NCI-H1092 treated with DMSO at 0.1 percent for 48 hours (cell line): ENCODE results near the gene MISP3.
A peak's percentile ranks its signal among the peaks of the same experiment; 100 is the strongest.

Experiments
- DNase-seq: peaks from one replicate; lab custom pipeline; 2025; lab: John Stamatoyannopoulos, UW

Gene MISP3

DNA sequence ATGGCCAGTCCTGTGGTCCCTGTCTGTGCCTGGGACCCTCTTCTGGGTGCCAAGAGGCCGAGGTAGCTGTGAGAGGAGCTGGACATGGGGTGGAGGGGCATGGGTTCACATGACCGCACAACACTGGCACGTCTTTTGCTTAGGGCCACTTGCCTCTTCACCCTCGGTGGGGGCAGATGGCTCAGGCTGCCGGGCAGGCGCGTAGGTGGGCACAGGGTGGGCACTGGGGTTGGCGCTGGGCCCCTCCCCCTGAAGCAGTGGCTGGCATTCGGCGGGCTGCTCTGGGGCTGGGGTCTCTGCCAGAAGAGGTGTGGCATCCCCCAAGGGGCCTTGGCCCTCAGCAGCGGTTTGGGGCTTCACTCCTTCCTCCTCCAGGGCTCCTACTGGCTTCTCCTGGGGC lies 19.1 kb upstream of the MISP3 start:
- DNase-seq: no peak

DNA sequence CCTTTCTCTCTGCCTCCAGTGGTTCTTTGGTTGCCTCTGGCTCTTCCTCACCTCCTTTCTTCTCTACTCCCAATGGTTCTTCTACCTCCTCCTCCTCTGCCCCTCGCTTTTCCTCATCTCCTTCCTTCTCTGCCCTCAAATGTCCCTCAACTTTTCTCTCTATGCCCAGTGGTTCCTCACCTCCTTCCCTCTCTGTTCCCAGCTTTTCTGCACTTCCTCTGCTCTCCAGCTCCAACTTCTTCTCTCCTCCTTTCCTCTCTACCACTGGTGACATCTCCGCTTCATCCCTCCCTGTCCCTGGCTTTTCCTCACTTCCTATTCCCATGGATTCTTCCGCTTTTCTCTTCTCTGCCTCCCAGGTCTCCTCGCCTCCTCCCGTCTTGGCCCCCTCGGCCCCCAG lies 18.5 kb upstream of the MISP3 start:
- DNase-seq: no peak

- no peak for DNase-seq
Observed at GRCh38 chr19:14054721-14055120, 17.9 kb upstream of the MISP3 start.

DNA sequence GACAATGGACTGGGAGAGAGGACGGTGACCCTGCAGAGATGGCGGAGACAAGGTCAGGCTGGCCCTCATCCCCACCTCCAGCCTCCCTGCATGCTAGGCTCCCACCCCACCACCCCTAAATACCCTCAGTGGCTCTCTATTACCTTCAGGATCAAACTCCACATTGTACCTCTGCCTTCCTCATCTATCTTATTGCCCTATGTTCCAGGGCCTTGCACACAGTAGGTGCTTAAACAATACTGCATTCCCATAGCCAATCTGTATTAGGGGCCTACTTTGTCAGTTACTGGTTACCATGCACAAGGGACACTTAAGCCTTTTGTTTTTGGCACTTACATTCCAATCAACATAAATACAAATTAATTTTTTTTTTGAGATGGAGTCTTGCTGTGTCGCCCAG lies 17.2 kb upstream of the MISP3 start:
- DNase-seq: no peak

- DNase-seq: no peak
Observed at GRCh38 chr19:14056069-14056666, 16.4 kb upstream of the MISP3 start.

GRCh38 chr19:14056741-14057356 lies 15.7 kb upstream of the MISP3 start:
- DNase-seq: no peak

DNA sequence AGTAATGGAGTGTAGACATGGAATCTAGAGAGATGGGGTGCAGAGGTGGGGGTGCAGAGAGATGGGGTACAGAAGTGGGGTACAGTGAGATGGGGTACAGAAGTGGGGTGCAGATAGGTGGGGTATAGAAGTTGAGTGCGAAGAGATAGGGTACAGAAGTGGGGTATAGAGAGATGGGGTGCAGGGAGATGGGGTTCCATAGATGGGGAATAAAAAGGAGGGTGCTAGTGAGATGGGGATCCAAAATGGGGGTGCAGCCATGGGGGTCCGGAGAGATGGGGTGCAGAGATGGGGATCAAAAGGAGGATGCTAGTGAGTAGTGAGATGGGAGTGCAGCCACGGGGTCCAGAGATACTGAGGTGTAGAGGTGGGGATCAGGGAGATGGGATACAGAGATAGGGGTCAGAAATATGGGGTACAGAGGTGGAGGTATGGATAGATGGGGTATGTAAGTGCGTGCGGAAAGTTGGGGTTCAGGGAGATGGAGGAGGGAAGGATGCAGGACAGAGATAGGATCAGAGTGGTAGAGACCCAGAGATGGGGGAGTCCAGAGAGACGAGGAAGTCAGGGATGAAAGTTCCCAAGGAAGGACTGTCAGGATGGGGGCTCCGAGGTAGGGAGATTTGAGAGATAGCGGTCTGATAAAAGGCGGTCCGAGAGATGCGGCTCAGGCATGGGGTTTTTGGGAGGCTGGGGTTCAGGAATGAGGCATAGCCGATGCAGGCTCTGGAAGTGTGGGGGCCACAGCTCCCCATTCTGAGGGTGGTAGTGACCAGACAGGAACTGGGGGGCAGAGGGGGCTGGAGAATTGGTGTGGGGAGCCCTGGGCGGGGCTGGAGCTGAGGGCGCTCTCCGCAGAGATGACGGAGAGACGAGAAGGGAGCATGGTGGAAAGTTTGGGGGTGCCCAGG lies 14.1 kb upstream of the MISP3 start:
- DNase-seq: no peak

DNA sequence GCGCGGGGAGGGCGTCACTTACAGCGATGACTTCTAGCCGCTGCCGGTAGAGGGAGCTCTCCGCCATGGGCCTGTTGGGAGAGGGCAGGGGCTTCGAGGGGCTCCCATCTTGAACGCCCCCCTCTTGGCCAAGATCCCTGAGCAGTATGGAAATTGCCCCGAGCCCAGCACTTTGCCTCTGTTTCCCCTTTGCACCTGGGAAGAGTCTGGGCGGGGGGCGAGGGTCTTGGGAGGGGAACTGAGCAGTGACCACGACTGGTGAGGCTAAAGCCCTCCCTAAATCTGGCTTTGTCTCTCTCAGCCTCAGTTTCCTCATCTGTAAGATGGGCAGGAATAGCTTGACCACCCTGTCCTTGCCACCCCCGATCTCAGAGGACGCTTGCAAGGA lies 13.5 kb upstream of the MISP3 start:
- no peak for DNase-seq

GRCh38 chr19:14059652-14060155 lies 12.9 kb upstream of the MISP3 start:
- DNase-seq: no peak

DNA sequence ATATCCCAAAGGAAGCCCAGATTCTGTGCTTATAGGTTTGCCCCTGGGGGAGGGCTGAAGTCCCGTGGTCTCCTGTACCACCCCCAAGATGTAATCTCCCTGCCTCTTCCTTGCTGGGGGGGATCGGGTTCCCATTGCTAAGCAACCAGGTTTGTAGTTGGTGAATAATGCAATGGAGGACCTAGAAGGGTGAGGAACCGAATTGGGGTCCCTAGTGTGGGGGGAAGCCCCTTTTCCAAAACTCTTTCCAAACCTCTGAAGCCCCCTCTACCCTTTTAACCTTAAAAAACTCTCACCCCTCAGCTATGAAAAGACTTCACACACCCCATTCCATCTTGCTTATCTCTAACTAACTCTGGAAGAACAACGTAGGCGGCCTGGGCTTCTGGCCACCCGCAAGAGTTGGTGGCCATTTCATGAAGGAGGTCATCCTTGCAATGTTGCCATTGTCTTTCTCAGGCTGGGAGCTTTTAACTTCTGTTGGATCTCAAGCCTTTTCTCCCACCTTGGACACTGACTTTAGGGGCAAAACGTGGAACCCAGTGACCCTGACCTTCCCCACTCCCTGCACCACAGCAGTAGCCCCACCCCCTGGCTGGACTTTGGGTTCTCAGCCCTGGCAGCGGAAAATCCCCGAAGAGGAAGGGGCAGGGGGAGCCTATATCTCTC lies 11.4 kb upstream of the MISP3 start:
- DNase-seq: no peak

DNA sequence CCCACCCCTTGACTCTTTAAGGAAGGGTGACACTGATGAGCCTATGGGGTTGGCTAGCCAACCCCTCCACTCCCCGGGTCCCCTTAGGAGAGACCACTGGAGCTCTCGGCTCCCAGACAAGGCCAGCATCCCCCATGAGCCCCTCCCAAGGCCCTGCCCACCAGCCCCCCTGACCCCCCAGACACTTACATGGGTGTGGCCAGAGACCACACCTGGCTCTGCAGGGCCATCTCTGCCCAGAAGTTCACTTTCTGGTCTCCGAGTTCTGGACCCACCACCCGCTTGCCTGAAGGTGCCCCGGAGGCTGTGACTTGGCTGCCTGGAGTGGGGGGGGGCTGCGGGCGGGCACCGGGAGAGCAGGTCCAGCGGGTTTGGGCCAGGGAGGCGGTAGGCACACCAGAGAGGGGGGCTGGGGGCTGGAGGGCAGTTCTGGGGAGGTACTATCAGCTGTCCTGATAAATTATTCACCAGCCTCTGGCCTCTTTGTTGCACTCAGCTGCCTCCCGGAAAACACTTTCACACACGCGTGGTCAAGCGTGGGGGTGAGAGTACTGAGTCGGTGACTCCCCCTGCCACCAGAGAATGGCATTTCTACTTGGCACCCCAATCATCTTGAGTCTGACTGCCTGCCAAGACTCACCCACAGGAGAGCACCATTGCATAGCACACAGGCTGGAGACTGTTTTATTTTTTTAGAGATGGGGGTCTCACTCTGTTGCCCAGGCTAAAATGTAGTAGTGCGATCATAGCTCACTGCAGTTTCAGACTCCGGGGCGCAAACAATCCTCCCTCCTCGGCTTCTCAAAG lies 10.6 kb upstream of the MISP3 start, which contains the start of gene PALM3:
TSS of gene PALM3 (minus strand) at position 326 of the 807 bp plus-strand sequence. CDS start at position 230, 96 bp downstream.
- no peak for DNase-seq

- no peak for DNase-seq
Observed at GRCh38 chr19:14062558-14062855, 10.1 kb upstream of the MISP3 start.

- no peak for DNase-seq
Observed at GRCh38 chr19:14063105-14063504, 9.5 kb upstream of the MISP3 start.

- no peak for DNase-seq
Observed at GRCh38 chr19:14066134-14066533, 6.5 kb upstream of the MISP3 start.

DNA sequence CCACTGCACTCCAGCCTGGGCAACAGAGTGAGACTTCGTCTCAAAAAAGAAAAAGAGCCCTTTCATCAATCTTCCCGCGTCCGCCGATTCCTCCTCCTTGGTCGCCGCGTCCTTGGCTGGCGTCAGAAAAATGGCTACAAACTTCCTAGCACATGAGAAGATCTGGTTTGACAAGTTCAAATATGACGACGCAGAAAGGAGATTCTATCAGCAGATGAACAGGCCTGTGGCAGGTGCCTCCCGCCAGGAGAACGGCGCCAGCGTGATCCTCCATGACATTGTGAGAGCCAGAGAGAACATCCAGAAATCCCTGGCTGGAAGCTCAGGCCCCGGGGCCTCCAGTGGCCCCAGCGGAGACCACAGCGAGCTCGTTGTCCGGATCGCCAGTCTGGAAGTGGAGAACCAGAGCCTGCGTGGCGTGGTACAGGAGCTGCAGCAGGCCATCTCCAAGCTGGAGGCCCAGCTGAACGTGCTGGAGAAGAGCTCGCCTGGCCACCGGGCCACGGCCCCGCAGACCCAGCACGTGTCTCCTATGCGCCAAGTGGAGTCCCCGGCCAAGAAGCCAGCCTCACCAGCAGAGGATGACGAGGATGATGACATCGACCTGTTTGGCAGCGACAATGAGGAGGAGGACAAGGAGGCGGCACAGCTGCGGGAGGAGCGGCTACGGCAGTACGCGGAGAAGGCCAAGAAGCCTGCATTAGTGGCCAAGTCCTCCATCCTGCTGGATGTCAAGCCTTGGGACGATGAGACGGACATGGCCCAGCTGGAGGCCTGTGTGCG lies 2.1 kb upstream of the MISP3 start:
- no peak for DNase-seq

DNA sequence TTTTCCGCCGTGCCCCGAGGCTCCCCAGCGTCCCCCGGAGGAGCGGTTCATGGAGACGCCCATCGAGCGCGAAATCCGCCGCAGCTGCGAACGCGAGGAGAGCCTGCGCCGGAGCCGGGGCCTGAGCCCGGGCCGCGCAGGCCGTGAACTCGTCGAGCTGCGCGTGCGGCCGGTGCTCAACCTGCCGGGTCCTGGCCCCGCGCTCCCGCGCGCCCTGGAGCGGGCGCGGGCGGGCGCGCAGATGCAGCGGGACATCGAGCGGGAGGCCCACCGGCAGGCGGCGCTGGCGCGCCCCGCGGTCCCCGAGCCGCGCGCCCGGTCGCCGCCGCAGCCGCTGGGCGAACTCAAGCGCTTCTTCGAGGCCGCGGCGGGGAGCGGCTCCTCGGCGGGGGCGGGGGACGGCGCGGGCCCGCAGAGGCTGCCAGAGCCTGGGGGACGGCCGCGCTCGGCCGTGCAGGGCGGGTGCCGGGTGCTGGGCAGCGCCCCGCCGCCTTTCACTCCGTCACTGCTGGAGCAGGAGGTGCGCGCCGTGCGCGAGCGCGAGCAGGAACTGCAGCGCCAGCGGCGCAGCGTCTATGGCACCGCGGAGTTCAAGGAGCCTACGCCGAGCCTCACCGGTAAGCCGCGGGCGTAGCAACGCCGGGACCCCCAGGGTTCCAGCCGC lies 807 bp downstream of the MISP3 start:
- peak; percentile 82 for DNase-seq

GRCh38 chr19:14073925-14074838 lies 1.6 kb downstream of the MISP3 start:
- DNase-seq: peak; percentile 28

GRCh38 chr19:14078411-14078810 lies 5.8 kb downstream of the MISP3 start:
- DNase-seq: no peak
